Measurements from ENCODE around the gene CUL2. TPM values are rescaled to one million over a fixed set of nuclear protein-coding genes. Genes with fewer than 3 reads are reported as not detected.
A peak's percentile ranks its signal among the peaks of the same experiment; 100 is the strongest.

The CUL2 gene
- total RNA-seq, result 10 to 100 TPM; 37.4 to 40.2 TPM

- intact Hi-C loops (cut with micrococcal nuclease), result no loop called here
- ATAC-seq, result peak; percentile 96
Observed at GRCh38 chr10:35090162-35090954, at the start of gene CUL2. CUL2 (minus strand) TSS chr10:35090341; CDS start chr10:35071317, 19,024 bp downstream.

GRCh38 chr10:35136263-35136815, 46.2 kb upstream of the CUL2 start:
- intact Hi-C loops (cut with micrococcal nuclease), result no loop called here
- no peak for DNase-seq
- H3K27me3 Mint-ChIP-seq, result no peaks in the 10 kb centered on the region
- H3K36me3 Mint-ChIP-seq (ENCODE audit: low read depth), result peaks cover 5% of the 10 kb centered on the region
- ATAC-seq, result no peak
- H3K4me3 Mint-ChIP-seq, result no peak overlapping the region
- CTCF ChIA-PET, result interaction anchor here (1.4 to 2.1 kb wide), 3 partner anchors 13 to 60 kb away, joined by 4 to 10 read pairs (median 6); no protein-coding TSS in a partner anchor
- peak overlapping the region; percentile 87 for H3K27ac Mint-ChIP-seq
- no peak for TF ChIP-seq CTCF (IDR thresholded peaks at IDR 0.05)
- no peaks in the 10 kb centered on the region for H3K9me3 Mint-ChIP-seq
- POLR2A ChIA-PET, result interaction anchor here (0.6 kb wide), 1 partner anchor 10 kb away, joined by 3 read pairs; no protein-coding TSS in a partner anchor
- H3K4me1 Mint-ChIP-seq (ENCODE audit: low read depth), result peaks cover 42% of the 10 kb centered on the region

More at GRCh38 chr10:35090162-35090954, at the start of gene CUL2:
- H3K4me3 Mint-ChIP-seq, result peak within 1 kb of the TSS; percentile 89
- TF ChIP-seq CTCF (IDR thresholded peaks at IDR 0.05), result no peak
- no peaks in the 10 kb centered on the region for H3K27me3 Mint-ChIP-seq
- peak; percentile 91 for DNase-seq
- peaks cover 39% of the 10 kb centered on the region for H3K4me1 Mint-ChIP-seq (ENCODE audit: low read depth)
- peak within 1 kb of the TSS; percentile 94 for H3K27ac Mint-ChIP-seq
- CTCF ChIA-PET, result interaction anchor here (1.0 to 2.1 kb wide), 5 partner anchors 8 to 117 kb away, joined by 3 to 8 read pairs (median 3); no protein-coding TSS in a partner anchor
- H3K36me3 Mint-ChIP-seq (ENCODE audit: low read depth), result peaks cover 10% of the 10 kb centered on the region
- POLR2A ChIA-PET, result interaction anchor here (0.6 to 1.5 kb wide), 9 partner anchors 10 to 469 kb away, joined by 3 to 6 read pairs (median 3); no protein-coding TSS in a partner anchor
- no peaks in the 10 kb centered on the region for H3K9me3 Mint-ChIP-seq

- ATAC-seq, result no peak
- peaks cover 5% of the 10 kb centered on the region for H3K36me3 Mint-ChIP-seq (ENCODE audit: low read depth)
- no peaks in the 10 kb centered on the region for H3K27me3 Mint-ChIP-seq
- peak overlapping the region; percentile 15 for H3K4me3 Mint-ChIP-seq
- intact Hi-C loops (cut with micrococcal nuclease), result no loop called here
- H3K27ac Mint-ChIP-seq, result peak overlapping the region; percentile 87
- DNase-seq, result peak; percentile 31
- ChIA-PET CTCF (interaction anchor here (1.5 to 1.6 kb wide), 2 partner anchors 18 to 72 kb away, joined by 3 to 4 read pairs; no protein-coding TSS in a partner anchor), POLR2A (interaction anchor here (1.9 kb wide), 1 partner anchor 13 kb away, joined by 10 read pairs; no protein-coding TSS in a partner anchor)
- H3K4me1 Mint-ChIP-seq (ENCODE audit: low read depth), result peaks cover 45% of the 10 kb centered on the region
- no peak for TF ChIP-seq CTCF (IDR thresholded peaks at IDR 0.05)
- no peaks in the 10 kb centered on the region for H3K9me3 Mint-ChIP-seq
Observed at GRCh38 chr10:35135861-35136260, 45.7 kb upstream of the CUL2 start.

GRCh38 chr10:35133586-35133985, 43.4 kb upstream of the CUL2 start:
- POLR2A ChIA-PET, result interaction anchor here (0.6 to 0.9 kb wide), 2 partner anchors 8 to 63 kb away, joined by 3 read pairs; no protein-coding TSS in a partner anchor
- DNase-seq, result peak; percentile 20

More at GRCh38 chr10:35133586-35133985, 43.4 kb upstream of the CUL2 start:
- Mint-ChIP-seq H3K9me3 (no peaks in the 10 kb centered on the region), H3K36me3 (ENCODE audit: low read depth) (peaks cover 12% of the 10 kb centered on the region), H3K27me3 (no peaks in the 10 kb centered on the region), H3K27ac (peak overlapping the region; percentile 78), H3K4me3 (no peak overlapping the region), H3K4me1 (ENCODE audit: low read depth) (peaks cover 61% of the 10 kb centered on the region)
- intact Hi-C loops (cut with micrococcal nuclease), result no loop called here
- CTCF ChIA-PET, result interaction anchor here (1.2 to 10.2 kb wide), 4 partner anchors 13 to 139 kb away, joined by 3 to 148 read pairs (median 6); no protein-coding TSS in a partner anchor
- peak; percentile 27 for ATAC-seq
- TF ChIP-seq CTCF (IDR thresholded peaks at IDR 0.05), result no peak
